ENCODE results near the gene TMEM116. TPM values are rescaled to one million over a fixed set of nuclear protein-coding genes. Genes with fewer than 3 reads are reported as not detected.

TMEM116 gene
- total and polyA plus RNA-seq, 12 donors, result 13.3 to 54.1 (median 39.0) TPM

- H3K36me3 ChIP-seq, result peaks cover 0 to 29% (median 0%) of the 10 kb centered on the region in 9 donors
- no peak for DNase-seq
- no peak overlapping the region for H3K4me3 ChIP-seq
- H3K4me1 ChIP-seq, result no peaks in the 10 kb centered on the region
- peaks cover 0 to 35% (median 4%) of the 10 kb centered on the region in 11 donors for H3K9me3 ChIP-seq
- H3K27me3 ChIP-seq, result no peaks in the 10 kb centered on the region
- peak in 1 of 8 donors; percentile 30 for ATAC-seq
- TF ChIP-seq, protein P1, sequence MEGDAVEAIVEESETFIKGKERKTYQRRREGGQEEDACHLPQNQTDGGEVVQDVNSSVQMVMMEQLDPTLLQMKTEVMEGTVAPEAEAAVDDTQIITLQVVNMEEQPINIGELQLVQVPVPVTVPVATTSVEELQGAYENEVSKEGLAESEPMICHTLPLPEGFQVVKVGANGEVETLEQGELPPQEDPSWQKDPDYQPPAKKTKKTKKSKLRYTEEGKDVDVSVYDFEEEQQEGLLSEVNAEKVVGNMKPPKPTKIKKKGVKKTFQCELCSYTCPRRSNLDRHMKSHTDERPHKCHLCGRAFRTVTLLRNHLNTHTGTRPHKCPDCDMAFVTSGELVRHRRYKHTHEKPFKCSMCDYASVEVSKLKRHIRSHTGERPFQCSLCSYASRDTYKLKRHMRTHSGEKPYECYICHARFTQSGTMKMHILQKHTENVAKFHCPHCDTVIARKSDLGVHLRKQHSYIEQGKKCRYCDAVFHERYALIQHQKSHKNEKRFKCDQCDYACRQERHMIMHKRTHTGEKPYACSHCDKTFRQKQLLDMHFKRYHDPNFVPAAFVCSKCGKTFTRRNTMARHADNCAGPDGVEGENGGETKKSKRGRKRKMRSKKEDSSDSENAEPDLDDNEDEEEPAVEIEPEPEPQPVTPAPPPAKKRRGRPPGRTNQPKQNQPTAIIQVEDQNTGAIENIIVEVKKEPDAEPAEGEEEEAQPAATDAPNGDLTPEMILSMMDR (IDR thresholded peaks at IDR 0.05), result no peak
- WGBS, 2 donors, result 92 to 98% methylated on average over 3 of the region's 3 CpGs
- intact Hi-C loops (cut with DNase I), result no loop called here
- H3K27ac ChIP-seq, result no peak overlapping the region
These were observed 107.5 kb downstream of the TMEM116 start for GRCh38 chr12:111905502-111905901.

- DNase-seq (no peak), ATAC-seq (no peak)
- H3K36me3 ChIP-seq, result peaks cover 0 to 39% (median 0%) of the 10 kb centered on the region in 9 donors
- no peaks in the 10 kb centered on the region for H3K4me1 ChIP-seq
- no peak overlapping the region for H3K27ac ChIP-seq
- H3K9me3 ChIP-seq, result peaks cover 0 to 27% (median 4%) of the 10 kb centered on the region in 11 donors
- H3K27me3 ChIP-seq, result no peaks in the 10 kb centered on the region
- intact Hi-C loops (cut with DNase I), result no loop called here
- H3K4me3 ChIP-seq, result no peak overlapping the region
- TF ChIP-seq, protein P1 (IDR thresholded peaks at IDR 0.05), result no peak
These were observed 108.5 kb downstream of the TMEM116 start for GRCh38 chr12:111904446-111904975.

GRCh38 chr12:111901182-111901581, 111.8 kb downstream of the TMEM116 start:
- Histone ChIP-seq H3K27ac (no peak overlapping the region), H3K4me3 (no peak overlapping the region), H3K36me3 (peaks cover 0 to 65% (median 2%) of the 10 kb centered on the region in 9 donors), H3K9me3 (peaks cover 0 to 3% (median 0%) of the 10 kb centered on the region in 11 donors), H3K4me1 (no peaks in the 10 kb centered on the region), H3K27me3 (no peaks in the 10 kb centered on the region)
- DNase-seq (no peak), ATAC-seq (no peak)
- WGBS, 2 donors, result 82 to 87% methylated on average over 4 of the region's 4 CpGs
- intact Hi-C loops (cut with DNase I), result no loop called here
- TF ChIP-seq, protein P1 (IDR thresholded peaks at IDR 0.05), result no peak

GRCh38 chr12:111894556-111894955, 118.4 kb downstream of the TMEM116 start:
- Histone ChIP-seq H3K4me1 (no peaks in the 10 kb centered on the region), H3K4me3 (no peak overlapping the region), H3K9me3 (no peaks in the 10 kb centered on the region), H3K27me3 (no peaks in the 10 kb centered on the region), H3K27ac (no peak overlapping the region), H3K36me3 (peaks cover 0 to 96% (median 34%) of the 10 kb centered on the region in 9 donors)
- 88 to 93% methylated on average over 5 of the region's 5 CpGs for WGBS, 2 donors
- TF ChIP-seq, protein P1 (IDR thresholded peaks at IDR 0.05), result no peak
- ATAC-seq, result no peak
- no peak for DNase-seq
- intact Hi-C loops (cut with DNase I), result no loop called here
